CD4-positive, alpha-beta T cell treated with Interleukin-21 for 1 hour (primary cell): ENCODE measurements around the gene CAPN5.
"Not testable (repeated sequence)": the region's sequence is repeated elsewhere in the genome, so short reads cannot be mapped to it uniquely, and the experiment has no call there.

Source experiments
- DNase-seq: peaks from one replicate; pipeline ENCODE4 v3.0.0-alpha.2; 2020

The CAPN5 gene

DNA sequence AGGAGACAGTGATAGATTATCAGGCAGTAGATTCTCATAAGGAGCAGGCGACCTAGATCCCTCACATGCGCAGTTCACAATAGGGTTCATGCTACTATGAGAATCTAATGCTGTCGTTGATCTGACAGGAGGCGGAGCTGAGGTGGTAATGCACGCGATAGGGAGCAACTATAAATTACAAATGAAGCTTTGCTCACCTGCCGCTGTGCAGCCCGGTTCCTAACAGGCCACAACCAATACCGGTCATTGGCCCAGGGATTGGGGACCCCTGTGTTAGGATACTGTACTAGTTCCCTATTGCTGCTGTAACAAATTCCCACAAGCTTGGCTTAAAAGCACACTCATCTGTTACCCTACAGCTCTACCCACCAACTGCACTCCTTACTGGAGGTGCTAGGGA, 21.9 kb upstream of the CAPN5 start:
- no peak for DNase-seq

DNA sequence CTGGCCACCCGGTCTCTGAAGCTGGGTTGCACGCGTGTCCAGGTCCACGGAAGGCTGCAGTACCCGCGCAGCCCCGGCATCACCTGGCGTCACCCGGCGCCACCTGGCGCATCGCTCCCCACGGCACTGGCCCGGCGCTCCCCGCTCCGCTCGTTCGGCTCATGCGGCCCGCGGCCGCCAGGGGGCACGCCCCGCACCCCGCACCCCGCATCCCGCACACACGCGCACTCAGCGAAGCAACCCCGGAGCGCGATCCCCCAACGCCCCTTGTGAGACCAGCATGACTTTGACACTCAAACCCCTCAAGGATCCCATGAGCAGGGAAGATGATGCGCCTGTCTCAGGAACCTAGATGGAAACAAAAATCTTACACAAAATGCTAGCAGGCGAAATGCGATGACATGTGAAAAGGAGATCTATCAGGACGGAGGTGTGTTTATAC, 20.7 kb upstream of the CAPN5 start:
- peak; percentile 63 for DNase-seq

DNA sequence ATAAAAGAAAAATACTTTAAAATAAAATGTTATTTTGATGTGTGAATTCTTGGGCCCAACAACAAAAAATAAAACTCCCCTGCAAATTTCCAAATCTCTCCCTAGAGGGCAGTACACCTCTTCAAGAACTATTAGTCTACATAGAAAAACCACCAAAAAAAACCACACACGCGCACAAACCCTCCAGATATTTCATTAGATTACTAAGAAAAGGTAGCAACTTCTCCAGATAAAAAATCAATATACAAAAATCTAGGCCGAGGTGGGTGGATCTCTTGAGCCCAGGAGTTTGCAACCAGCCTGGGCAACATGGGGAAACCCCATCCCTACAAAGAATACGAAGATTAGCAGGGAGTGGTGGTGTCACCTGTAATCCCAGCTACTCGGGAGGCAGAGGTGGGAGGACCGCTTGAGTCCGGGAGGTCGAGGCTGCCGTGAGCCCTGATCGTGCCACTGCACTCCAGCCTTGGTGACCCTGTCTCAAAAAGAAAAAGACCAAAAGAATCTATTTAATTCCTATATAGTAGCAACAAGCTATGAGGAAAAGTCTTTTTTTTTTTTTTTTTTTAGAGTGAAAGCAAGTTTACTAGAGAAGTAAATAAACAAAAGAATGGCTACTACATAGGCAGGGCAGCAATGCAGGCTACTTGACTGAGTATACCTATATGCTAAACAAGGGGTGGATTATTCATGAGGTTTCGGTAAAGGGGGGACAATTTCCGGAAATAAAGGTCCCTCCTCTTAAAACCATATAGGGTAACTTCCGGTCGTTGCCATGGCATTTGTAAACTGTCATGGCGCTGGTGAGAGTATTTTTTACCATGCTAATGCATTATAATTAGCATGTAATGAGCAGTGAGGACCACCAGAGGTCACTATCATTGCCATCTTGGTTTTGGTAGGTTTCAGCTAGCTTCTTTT, 19.5 kb upstream of the CAPN5 start:
- DNase-seq = peak; percentile 97

DNA sequence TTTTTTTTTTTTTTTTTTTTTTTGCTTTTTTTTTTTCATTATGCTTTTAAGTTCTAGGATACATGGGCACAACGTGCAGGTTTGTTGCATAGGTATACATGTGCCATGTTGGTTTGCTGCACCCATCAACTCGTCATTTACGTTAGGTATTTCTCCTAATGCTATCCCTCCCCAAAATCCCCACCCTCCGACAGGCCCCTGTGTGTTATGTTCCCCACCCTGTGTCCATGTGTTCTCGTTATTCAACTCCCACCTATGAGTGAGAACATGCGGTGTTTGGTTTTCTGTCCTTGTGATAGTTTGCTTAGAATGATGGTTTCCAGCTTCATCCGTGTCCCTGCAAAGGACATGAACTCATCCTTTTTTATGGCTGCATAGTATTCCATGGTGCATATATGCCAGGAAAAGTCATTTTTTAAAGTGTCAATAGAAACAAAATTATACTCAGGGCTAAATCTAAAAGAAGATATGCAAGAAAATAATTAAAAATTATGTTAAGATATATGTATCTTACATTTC, 18.8 kb upstream of the CAPN5 start:
- DNase-seq = not testable (repeated sequence)

DNA sequence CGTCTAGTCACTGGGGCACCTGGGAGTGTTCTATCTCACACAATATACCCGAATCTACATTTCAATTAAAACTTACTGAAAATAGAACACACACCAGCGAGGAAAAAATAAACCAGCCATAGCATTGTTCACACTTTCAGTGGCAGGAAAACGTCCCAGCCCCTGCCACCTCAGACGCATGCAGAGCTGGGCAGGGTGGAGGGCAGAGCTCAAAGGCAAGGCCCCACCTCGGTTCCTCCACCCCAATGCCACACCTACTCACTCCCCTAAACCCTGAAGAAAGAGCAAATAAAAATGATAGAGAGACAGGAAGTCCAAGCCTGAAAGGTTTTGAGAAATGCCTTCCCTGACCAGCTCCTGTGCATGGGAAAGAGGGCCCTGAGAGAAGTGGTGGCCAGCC, 17.7 kb upstream of the CAPN5 start:
- no peak for DNase-seq

DNA sequence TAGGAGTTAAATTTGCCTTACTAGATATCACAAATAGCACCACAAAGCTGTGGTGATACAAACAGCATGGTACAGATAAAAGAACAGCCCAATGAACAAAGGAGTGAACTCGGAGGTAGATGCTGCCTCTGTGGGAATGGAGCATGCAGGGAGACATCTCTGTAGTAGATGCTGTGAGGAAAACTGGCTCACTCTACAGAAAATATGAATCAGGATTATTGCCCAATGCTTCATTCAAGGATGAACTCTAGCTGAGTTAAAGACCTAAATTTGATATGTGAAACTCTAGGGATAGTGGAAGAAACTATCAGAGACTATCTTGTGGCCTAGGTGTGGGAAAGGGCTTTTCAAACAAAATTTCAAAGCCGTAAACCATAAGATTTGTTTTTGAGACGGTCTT, 15.3 kb upstream of the CAPN5 start:
- DNase-seq = no peak

DNA sequence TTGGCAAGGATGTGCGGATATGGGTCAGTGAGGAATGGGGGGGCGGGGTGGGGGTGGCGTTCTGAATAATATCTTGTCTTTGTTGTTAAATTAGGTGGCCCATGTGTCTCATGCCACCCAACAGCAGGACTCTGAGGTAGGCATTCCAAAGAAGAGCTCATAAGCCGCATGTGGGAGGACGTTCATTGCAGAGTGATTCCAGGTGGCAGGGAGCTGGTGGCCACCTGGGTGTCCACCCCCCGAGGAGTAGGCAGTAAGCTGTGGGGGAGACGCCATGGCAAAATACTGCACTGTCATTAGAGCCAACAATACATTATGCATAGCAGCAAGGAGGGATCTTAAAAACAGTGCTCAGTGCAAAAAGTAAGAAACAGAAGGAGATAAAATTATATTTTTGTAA, 14.3 kb upstream of the CAPN5 start:
- DNase-seq = no peak

DNA sequence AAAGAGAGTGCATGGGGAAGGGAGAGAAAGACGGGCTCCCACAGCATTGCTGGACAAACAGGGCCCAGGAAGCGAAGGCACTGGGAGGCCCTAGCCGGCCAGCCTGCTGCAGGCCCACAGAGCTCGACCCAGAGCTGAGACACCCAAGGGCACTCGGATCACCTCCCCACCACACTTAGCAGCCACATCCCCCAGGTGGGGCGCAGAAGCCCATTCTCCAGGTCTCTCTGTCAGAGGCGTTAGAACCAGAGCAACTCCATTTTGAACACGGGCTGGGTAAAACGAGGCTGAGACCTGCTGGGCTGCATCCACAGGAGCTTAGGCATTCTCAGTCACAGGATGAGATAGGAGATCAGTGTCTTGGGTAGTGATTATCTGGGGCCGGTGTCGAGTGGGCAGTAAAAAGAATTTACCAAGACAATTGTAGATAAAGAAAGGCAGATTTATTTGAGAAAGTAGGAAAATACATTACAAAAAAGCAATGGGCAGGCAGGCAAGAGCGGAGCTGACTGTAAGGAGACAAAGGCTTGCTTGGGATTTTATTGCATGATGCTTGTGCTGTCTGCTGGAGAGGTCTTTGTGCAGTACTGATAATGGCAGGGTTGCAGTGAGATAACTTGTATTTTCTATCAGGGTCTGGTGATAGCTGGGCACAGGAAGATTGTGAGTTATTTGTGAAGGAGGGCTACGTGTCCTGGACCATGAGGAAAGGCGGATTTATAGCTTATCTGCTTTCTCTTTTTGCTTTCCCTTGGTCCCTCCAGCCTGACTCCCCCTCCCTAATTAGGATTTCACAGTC, 13.4 kb upstream of the CAPN5 start:
- no peak for DNase-seq

DNA sequence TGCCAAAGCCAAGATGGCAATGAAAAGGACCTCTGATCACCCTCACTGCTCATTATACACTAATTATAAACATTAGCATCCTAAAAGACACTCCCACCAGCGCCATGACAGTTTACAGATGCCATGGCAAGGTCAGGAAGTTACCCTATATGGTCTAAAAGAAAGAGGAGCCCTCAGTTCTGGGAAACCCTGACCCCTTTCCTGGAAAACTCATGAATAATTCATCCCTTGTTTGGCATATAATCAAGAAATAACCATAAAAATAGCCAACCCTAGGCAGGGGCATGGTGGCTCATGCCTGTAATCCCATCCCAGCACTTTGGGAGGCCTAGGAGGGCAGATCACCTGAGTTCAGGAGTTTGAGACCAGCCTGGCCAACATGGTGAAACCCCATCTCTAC, 12.7 kb upstream of the CAPN5 start:
- no peak for DNase-seq

DNA sequence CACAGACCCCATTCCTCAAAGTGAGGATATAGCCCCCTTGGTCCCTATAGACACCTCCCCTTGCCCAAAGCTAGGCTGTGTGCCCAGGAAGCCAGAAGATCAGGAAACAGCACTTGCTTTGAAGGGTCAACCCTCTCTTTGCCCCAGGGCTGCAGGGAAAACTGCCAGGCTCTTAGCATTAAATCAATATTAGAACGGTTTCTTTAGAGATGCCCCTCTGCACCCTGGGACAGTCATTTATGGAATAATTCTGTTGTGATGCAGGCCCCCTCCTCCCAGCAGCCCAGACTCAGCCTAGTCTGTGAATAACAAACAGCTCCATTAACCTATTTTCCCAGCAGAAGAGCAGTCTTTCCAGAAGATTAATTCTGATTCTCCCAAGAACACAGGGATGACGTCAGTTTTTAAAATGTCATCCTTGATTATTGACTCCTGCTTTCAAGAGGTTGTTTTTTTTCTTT, 11.6 kb upstream of the CAPN5 start:
- no peak for DNase-seq

DNA sequence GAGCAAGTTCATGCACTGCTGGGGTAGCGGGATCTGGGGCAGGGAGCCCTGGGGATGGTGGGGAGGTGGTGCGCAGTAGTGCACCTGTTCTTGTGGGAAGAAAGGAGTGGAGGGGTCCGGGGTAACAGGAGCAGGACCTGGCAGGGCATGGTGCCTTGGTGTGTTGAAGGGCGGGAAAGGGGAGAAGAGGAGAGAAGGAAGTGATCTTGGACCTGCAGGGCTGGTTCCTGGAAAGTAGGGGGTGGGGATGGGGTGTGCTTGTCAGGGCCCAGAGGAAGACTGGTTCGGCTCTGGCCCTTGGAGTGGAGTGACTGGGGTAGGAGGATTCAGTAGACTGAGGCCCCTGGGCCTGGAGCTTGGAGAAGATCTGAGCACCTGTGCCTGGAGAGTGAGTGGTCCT, 10.9 kb upstream of the CAPN5 start:
- DNase-seq = no peak

DNA sequence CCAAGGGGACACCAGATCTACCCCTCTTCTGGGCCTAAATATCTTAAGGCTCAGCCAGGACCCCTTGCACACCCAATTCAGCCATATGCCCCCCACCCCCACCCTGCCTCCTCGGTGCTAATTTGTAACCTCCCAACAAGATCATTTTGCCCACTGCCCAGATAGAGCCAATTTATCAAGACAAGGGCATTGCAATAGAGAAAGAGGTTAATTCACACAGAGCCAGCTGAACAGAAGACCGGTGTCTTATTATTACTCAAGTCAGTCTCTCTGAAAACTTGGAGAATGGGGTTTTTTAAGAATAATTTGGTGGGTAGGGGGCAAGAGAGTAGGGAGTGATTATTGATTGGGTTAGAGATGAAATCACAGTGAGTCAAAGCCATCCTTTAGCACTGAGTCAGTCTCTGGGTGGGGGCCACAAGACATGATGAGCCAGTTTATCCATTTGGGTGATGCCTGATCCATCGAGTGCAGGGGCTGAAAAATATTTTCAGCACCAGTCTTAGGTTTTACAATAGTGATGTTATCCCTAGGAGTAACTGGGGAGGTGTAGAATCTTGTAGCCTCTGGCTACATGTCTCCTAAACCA, 9.9 kb upstream of the CAPN5 start:
- DNase-seq = no peak

DNA sequence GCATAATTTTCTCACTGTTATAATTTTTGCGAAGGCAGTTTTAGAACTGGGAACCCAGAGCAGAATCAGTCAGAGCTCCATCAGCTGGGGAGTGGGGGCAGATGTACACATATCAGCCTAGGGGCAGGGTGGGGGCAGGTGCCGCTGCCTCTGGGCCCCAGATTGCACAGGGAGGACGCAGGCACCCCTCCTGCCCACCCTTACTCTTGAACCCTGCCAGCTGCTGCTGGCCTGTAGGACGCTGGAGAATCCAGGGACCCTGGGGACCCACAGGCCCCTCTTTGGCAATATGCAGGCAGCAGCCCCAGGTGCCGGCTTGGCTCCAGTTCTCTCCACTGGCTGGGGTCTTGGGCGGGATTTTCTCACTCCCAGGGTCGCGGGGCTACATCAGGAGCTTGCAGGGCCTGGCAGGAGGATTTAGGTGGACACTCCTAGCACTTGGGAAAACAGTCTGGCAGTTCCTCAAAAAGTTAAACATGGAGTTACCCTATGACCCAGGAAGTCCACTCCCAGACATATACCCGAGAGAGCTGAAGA, 8.8 kb upstream of the CAPN5 start:
- DNase-seq = no peak

DNA sequence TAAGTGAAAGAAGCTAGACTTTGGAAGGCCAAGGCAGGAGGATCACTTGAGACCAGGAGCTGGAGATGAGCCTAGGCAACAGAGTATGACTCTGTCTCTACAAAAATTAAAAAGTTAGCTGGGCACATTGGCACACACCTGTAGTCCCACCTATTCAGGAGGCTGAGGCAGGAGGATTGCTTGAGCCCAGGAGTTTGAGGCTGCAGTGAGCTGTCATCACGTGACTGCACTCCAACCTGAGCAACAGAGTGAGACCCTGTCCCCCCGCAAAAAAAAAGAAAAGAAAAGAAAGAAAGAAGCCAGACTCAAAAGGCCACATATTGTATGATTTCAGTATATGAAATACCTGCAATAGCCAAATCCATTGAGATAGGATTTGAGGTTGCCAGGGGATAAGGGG, 7.9 kb upstream of the CAPN5 start:
- DNase-seq = no peak

DNA sequence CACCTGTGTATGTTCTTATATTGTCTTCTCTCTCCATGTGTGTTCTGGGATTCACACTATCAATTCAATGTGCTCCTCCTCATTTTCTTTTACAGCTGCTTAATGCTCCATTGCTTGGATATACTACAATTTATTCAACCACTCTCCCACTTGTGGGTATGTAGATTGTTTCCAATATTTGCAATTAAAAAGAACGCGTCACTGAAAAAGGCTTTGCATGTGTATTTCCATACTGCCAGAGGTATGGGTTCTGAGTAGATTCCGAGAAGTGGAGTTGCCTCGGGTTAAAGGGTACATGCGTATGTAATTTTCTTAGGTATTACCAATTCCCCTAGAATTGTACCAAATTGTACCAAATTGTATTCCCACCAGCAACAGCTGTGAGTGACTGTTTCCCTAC, 7.0 kb upstream of the CAPN5 start:
- DNase-seq = no peak

DNA sequence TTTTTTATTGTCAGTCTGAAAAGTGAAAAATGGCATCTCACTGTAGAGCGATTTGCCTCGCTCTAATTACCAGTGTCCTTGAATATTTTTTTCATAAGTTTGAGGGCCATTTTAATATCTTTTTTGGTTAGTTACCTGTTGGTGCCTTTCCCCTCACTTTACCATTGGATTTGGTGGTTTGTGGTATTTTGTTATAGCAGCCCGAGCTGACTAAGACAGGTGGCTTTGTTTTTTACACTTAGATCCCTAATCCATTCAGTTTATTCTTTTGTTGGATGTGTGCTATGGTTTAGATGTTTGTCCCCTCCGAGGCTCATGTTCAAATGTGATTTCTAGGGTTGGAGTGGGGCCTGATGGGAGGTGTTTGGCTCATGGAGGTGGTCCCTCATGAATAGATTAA, 6.5 kb upstream of the CAPN5 start:
- DNase-seq = no peak

DNA sequence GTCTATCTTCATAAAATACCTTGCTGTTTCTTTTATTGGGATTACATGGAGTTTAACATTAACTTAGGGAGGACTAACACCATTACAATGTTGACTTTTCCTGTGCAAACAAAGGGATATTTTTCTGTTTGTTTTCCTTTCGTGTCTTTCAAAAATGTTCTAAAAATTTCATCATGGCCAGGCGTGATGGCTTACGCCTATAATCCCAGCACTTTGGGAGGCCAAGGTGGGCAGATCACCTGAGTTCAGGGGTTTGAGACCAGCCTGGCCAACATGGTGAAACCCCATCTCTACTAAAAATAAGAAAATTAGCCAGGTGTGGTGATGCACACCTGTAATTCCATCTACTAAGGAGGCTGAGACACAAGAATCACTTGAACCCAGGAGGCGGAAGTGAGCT, 5.5 kb upstream of the CAPN5 start:
- DNase-seq = not testable (repeated sequence)

DNA sequence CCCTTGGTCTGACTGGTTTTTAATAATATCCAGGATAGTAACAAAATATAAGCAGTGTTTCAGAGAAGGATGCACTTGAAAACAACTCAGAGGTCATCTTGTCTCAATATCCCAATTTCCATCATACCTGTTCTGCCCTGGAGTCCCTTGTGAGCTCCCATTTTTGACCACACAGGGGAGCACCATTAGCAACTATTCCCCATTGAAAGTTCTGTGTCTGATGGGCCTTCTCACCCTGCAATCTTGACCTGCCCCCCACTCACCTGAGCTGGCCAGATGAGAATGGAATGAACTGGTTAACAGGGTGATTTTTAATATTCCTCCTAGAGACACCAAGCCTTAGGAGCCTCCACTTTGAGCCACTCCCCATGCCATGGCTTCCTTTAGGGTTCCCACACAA, 3.8 kb upstream of the CAPN5 start:
- no peak for DNase-seq

DNA sequence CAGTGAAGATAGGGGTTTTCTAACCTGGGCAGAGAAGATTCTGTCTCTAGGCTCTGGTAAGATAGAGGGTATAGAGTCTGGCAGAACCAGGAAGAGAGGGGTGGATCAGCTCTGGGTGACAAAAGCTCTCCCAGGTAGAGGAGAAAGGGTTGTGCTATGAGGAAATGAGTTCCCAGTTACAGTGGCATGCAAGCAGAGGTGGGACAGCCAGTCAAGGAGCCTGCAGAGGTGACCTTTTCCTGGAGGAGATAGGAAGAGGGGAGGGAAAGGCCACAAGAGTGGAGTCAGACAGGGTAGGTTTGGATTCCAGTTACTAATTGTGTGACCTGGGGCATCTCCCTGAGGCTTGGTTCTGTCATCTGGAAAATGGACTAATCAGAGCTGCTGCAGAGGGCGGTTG, 3.4 kb upstream of the CAPN5 start:
- no peak for DNase-seq

DNA sequence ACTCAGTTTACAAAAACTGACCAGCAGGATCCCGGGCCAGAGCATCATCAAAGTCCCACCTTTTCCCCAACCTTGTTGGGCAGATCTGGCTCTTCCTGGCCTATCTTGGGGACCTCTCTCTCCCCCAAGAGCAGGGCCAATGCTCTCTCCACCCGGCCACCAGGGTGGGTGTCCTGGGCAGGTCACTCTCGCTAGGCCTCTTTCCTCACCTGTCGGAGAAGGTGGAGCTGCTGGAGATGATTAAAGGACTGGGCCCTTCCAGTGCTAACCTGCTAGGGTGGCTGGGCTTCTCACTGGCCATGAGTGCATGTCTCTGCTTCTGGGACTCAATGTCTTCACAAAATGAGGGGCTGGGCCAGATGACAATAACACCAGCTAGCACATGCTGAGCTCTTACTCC, 2.9 kb upstream of the CAPN5 start:
- no peak for DNase-seq

DNA sequence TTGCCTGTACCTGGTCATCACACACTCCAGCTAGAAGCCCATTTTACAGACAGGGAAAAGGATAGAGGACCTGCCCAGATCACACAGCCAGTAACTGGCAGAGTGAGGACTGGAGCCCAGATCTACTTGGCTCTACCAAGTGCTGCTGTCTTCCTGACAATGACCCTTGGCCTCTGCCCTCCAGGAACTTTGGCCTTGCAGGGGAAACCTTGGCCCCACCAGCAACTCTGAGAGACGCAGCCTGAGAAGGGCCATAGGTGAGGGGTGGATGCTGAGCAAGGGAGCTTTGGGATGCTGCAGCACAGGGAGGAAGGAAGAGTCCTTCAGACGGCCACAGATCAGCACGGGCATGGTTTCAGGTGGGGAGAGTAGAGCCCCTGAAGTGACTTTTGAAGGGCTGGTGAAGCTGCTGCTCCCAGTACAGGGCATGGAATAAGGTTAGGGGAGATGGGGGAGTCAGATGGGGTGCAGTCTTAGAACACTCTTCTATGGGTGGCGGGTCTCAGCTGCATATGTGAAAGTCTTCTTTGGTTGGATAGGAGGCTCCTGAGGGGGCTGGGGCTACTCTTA, 2.0 kb upstream of the CAPN5 start:
- DNase-seq = no peak

DNA sequence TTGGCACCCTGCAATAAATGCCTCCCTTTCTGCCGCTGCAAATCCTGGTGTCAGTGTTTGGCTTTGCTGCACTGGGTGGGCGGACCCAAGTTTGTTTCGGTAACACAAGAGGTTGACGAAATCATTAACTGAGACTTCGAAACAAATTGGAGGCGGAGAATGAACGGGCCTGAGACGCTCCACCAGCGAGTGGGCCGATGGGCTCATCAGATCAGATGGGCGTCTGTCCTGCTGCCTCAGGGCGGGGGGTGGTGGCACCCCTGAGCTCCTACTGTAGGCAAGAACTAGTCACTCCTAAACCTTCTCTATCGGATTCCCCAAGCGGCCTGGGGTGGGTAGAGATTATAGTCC, 918 bp upstream of the CAPN5 start:
- DNase-seq = no peak

DNA sequence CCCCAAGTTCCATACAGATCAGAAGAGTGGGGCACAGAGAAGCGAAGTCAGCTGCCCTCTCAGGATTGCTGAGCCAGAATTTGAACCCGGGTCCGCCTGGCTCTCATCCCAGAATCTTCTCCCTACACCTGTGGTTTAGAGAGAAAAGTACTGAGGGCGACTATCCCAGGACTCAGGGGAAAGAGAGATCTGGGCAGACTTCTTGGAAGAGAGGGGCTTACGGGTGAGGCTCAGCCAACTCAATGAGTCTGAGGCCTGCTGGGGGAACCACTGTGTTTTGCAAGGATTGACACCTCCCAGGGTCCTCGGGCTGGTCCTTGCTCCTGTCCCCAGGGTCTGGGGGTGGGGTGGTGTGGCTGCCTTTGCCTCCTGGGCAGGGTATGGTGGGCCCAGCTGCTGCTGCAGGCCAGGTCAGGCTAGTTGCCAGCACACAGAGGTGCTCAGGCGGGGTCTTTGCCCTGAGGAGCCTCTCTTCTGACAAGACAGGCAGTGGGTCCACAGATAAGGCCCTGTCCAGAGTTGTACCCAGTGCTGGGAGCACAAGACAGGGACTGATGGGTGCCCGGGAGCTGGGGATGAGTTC, 1.2 kb downstream of the CAPN5 start:
- no peak for DNase-seq
